Hematopoietic multipotent progenitor cell (in vitro differentiated cells): ENCODE results near the gene KMO. TPM values are rescaled to one million over a fixed set of nuclear protein-coding genes. Genes with fewer than 3 reads are reported as not detected.

ENCODE experiments used
- DNase-seq, 3 donors: peaks; one replicate each; pipeline ENCODE4 v3.0.0-alpha.2; 2011 to 2015; ENCODE audit warnings: low read depth in 2 of 3, low spot score in 2 of 3
- total RNA-seq: library from RNA; depleted of rRNA; stranded (reverse); fragments of >200 nt; gene quantifications from one replicate; pipeline ENCODE4 v1.2.3, GENCODE V29; 2012

KMO gene
- total RNA-seq, 1 donor: 0.81 TPM

DNA sequence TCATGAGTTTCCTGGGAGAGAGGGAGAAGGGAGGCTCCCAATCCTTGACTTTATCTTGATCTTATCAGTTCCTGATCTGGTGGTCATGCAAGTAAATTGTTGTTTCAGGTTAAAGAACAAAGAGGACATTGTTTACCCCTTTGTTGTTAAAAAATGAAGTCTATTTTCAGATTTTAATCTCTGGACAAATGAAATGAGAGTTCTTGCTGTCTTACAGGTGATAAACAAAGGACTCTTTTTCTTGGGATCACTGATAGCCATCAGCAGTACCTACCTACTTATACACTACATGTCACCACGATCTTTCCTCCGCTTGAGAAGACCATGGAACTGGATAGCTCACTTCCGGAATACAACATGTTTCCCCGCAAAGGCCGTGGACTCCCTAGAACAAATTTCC lies 59.6 kb downstream of the KMO start:
- no peak for DNase-seq

- no peak for DNase-seq
These were observed 60.2 kb downstream of the KMO start for GRCh38 chr1:241592273-241592958.

DNA sequence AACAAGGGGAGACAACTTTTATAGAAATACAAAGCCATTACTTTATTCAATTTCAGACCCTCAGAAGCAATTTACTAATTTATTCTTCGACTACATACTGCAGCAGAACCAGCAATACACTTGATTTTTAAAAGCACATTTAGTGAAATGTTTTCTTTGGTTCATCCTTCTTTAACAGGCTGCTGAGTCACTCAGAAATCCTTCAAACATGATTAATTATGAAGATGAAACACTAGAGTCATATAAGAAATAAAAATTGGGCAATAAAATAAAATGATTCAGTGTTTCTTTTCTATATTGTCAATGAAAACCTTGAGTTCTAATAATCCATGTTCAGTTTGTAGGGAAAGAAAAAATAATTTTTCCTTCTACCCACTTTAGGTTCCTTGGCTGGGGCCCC lies 61.0 kb downstream of the KMO start:
- DNase-seq: no peak

GRCh38 chr1:241596633-241597032 lies 64.5 kb downstream of the KMO start:
- DNase-seq: no peak

- DNase-seq: no peak
These were observed 66.1 kb downstream of the KMO start for GRCh38 chr1:241598249-241598648.

DNA sequence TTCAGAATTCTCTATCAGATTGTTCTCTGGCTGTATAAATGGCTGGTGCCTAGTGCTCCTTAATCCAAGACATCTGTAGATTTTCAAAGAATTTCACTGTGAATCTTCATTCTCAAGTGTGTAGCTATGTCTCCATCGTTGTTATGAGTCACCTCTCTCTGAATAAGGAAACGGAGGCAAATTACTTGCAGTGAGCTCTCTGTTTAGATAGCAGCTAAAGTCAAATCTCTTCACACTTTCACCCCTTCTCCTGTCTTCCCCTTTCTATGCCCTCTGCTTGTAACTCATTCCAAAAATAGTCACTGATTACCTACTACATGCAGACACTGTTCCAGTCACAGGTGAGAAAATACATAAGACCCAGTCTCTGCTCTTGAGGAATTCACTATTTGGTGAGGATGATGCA lies 68.3 kb downstream of the KMO start:
- DNase-seq: no peak

GRCh38 chr1:241603731-241604245 lies 71.6 kb downstream of the KMO start:
- DNase-seq: no peak

- peak in 1 of 3 donors; percentile 9 for DNase-seq
These were observed 73.1 kb downstream of the KMO start for GRCh38 chr1:241605146-241605805.

- DNase-seq: no peak
These were observed 74.4 kb downstream of the KMO start for GRCh38 chr1:241606544-241606943.

- DNase-seq: no peak
These were observed 75.3 kb downstream of the KMO start for GRCh38 chr1:241607497-241607896.

DNA sequence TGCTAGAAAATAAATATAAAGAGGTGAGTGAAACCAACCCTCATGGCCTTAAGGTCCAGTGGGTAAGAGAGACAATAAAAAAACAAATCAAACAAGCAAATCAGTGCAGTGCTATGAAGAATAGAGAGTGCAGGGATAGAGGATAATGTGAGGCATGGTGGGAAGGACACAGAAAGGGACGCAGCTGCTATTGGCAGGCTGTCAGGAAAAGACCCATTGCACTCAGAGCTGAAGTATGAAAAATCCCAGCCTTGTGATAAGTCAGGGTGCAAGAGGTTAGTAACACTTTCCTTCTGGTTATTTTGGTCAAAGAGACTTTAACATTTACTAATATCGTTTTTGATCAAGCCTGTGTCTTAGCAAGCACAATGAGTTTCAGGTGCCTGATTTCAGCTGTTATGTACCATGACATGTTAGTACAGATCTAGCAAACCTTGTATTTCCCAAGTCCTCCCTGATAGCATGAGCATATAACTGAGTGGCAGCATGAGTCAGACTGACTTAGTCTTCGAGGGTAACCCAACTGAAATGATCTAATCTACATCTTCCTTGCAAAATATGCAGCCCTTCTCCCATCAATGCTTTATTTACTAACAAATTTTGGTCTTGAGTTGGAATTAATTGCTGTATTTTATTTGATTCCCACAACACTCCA lies 76.3 kb downstream of the KMO start:
- DNase-seq: no peak

DNA sequence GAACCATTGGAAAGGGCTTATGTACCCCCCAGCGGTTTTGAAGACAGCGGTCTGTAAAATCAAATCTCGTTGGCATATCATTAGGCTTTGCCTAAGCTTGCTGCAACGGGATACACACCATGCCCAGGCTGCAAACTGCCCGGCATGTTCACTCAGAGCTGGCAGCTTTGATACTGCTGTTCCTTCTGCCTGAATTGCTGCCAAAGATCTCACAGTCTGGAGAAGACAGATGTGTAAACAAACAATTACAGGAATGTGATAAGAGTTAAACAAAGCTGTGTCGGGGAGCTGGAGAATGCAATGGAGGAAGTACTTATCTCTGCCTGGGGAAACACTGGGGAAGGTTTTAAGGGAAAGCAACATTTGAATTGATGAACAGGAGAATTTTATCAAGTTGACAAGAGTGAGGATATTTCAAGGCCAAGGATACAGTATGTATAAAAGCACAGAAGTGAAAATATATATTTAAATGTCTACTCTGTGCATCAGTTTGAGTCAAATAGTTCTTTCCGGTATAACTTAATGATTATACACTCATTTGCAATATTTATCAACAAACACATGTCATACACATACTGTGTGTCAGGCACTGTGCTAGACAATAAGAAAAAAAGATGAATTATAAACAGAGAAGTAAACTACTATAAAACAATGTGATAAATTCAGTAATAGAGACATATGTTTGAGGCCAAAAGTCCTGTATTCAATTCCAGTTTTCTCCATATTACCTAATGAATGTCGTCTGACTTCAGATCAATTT lies 78.1 kb downstream of the KMO start:
- DNase-seq: no peak

DNA sequence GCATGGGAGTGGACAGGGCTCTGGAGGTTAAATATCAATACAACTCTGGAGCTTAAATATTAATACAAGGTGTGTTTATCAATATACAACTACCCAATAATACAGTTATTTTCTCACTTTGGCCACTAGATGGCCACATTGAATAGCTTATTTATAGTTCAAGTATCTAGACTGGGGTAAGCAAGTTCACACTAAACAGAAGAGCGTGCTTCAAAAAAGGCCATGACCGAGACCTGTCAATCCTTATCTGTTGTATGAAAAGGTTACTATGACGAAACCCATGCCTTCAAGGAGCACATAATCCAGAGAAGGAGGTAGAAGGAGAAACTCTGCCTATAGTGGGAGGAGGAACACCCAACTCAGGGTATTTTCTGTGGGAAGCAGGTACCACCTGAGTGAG lies 78.9 kb downstream of the KMO start:
- peak; percentile 26 to 81 (median 38) for DNase-seq

DNA sequence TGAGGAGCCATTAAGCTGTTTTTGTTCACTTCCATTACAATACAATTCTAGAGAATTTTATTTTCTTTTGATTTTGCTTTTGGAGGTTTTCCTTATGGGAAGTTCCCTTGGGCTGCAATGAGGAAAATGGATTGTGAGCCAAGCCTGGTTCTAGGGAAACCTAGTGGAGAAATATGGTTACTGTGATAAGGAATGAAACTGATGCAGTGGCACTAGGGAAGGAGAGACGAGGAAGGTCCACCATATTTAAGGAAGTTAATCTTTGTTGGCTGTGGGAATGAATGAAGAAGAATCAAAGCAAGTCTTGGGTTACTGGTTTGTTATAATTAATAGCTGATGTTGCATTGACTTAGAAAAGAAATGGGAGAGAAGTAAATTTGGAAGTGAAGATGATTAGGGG lies 79.6 kb downstream of the KMO start:
- no peak for DNase-seq

- no peak for DNase-seq
These were observed 80.6 kb downstream of the KMO start for GRCh38 chr1:241612533-241613477.

GRCh38 chr1:241614144-241614543 lies 82.0 kb downstream of the KMO start:
- no peak for DNase-seq

GRCh38 chr1:241614572-241614971 lies 82.4 kb downstream of the KMO start:
- no peak for DNase-seq

DNA sequence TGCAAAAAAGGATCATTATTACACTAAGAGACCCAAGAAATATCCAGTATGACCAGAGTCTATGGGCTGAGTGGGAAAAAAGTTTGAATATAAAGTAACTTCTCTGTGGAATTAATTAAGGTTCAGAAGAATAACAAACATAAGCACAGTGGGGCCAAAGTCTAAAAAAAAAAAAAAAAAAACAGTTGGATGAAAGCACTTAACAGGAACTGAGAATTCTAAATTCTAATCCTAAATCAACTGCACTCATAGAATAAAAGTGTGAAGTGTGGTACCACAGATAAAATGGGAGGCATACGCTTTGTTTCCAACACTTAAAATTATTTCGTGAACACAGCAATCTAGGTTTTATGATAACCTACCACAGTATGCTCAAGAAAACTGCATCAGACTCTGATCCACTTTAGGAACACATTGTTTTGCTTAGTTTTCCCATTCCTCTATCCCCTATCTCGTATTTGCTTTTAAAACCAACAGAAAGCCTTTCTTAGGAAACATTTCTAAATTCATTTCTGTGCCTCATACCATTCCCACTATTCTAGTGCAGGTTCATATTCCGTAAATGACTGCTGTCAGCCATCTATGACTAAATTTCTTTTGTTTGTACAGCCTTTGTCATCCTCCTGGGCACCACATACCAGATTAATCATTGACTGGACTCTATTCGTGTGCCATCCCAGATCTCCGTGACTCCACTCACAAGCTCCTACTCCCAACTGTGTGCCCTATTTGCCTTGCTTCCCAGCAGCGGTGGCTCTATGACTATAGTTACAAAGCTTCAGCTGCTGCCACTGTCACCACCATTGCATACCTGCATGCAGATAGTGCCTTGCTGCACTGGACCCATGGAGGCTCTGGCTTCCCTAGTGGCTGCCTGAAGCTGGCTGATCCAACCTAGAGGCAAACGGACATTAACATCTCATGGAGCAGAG lies 83.1 kb downstream of the KMO start:
- no peak for DNase-seq

GRCh38 chr1:241617426-241617825 lies 85.2 kb downstream of the KMO start:
- no peak for DNase-seq
